Islet precursor cell (in vitro differentiated cells): ENCODE measurements around the gene SWT1.

Source experiments
- DNase-seq: peaks from one replicate; pipeline ENCODE4 v3.0.0-alpha.2; 2018

The SWT1 gene

DNA sequence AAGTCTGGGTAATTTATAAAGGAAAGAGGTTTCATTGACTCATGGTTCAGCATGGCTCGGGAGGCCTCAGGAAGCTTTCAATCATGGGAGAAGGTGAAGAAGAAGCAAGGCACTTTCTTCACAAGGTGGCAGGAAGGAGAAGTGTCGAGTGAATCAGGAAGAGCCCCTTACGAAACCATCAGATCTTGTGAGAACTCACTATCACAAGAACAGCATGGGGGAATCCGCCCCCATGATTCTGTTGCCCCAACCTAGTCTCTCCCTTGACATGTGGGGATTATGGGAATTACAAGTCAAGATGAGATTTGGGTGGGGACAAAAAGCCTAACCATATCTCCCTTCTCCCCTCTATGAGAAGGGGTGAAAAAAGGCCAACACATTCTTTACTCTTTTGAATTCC, 171.3 kb downstream of the SWT1 start:
- no peak for DNase-seq

GRCh38 chr1:185334182-185334581, 177.2 kb downstream of the SWT1 start:
- no peak for DNase-seq

GRCh38 chr1:185337246-185337645, 180.3 kb downstream of the SWT1 start:
- DNase-seq, result no peak

DNA sequence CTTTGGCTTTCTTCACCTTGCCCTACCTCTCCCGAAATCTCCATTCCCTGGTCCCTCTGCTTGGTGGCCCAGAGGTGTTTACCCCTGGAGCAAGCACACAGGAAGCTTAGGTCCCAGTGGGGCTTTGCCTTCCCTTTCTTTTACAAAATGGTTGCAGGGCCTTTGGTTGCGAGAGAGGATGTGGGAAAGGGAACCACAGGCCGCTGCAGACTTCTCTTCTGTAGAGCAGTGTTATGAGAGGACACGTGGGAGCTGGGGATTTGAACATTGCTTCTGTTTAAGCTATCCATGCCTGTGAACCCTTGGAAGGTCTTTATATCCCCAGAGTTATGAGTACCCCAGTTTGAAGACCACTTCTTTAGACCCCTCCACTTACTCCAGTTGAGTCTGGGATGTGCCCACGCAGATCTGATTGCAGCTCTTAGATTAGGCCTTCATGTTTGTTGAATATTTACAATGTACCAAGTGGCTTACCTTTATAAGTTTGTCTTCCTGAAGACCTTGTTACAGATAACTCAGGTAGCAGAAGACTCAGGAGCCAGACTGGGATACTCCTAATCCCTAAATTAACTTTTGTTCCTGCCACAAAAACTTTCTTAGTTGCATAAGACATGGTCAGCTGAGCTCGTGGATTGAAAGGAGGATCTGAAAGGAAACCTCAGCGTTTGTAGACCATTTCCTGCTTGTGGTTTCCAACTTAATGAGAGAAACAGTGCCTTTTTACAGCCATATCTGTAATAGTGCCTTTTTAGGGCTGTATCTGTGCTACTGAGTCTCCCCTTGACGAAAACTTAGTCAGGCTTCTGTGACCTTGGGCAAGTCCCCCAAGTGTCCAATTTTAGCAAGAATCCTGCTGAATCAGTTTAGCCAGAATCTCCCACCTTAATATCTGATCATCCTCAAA, 182.0 kb downstream of the SWT1 start:
- no peak for DNase-seq

- DNase-seq, result no peak
Measured at GRCh38 chr1:185341196-185341781, 184.3 kb downstream of the SWT1 start.
